C4-2B (cell line): ENCODE data around the gene TMEM150C.

Source experiments
- CTCF ChIP-seq: fragments of 450-650 bp; conservative IDR thresholded peaks from 2 replicates; pipeline ENCODE4 v1.5.1; 2017; ENCODE audit warnings: mild to moderate bottlenecking
- ZFX ChIP-seq: fragments of 450-650 bp; IDR thresholded peaks from 2 replicates; pipeline ENCODE4 v1.6.1; 2017

GRCh38 chr4:82569076-82569475 is 7.3 kb upstream of the TMEM150C start:
- TF ChIP-seq CTCF (no peak), ZFX (no peak)
